K562 (cell line): Measurements from ENCODE around the gene GPER1. TPM values are rescaled to one million over a fixed set of nuclear protein-coding genes. Genes with fewer than 3 reads are reported as not detected.

Experiments used
- BCOR ChIP-seq: fragments of 450-650 bp; IDR thresholded peaks from 2 replicates; pipeline ENCODE4 v1.6.1; 2016
- GTF2A2 ChIP-seq: IDR thresholded peaks from 2 replicates; pipeline ENCODE4 v1.6.1; 2016; ENCODE audit warnings: mild to moderate bottlenecking, missing genetic modification characterization, missing compliant biosample characterization
- HDAC1 ChIP-seq, 2 experiments: fragments of 450-650 bp; IDR thresholded peaks; 2 replicates each; pipeline ENCODE4 v1.6.1; 2016 to 2017; ENCODE audit warnings: inconsistent platforms in 1 of 2, mild to moderate bottlenecking in 1 of 2, moderate library complexity in 1 of 2
- HMGN3 ChIP-seq: IDR thresholded peaks from 2 replicates; pipeline ENCODE4 v1.6.1; 2011; ENCODE audit warnings: borderline replicate concordance, low read depth, mild to moderate bottlenecking, mixed read lengths, low read length; ENCODE audit not compliant: insufficient read length; ENCODE audit errors: extremely low read depth
- MAZ ChIP-seq, 2 experiments: fragments of 450-650 bp in 1 of 2; sonication (generic) in 1 of 2; formaldehyde crosslinking; IDR thresholded peaks in 1 of 2; conservative IDR thresholded peaks in 1 of 2; 2 replicates each; pipeline versions ENCODE4 v1.4.0 to v1.5.0; 2020; ENCODE audit warnings: mild to moderate bottlenecking in 1 of 2, missing genetic modification reagents in 1 of 2
- PHB2 ChIP-seq: fragments of 450-650 bp; IDR thresholded peaks from 2 replicates; pipeline ENCODE4 v1.6.1; 2017; ENCODE audit warnings: low read depth
- RAD21 ChIP-seq, 2 experiments: fragments of 250-450 bp in 1 of 2; fragments of 450-650 bp in 1 of 2; sonication (Bioruptor Pico) in 1 of 2; formaldehyde crosslinking in 1 of 2; IDR thresholded peaks in 1 of 2; conservative IDR thresholded peaks in 1 of 2; 2 replicates each; pipeline versions ENCODE4 v1.4.0 to v1.8.0; 2020 to 2022; ENCODE audit warnings: mild to moderate bottlenecking in 2 of 2, moderate library complexity in 1 of 2
- SMARCE1 ChIP-seq: fragments of 450-650 bp; IDR thresholded peaks from 2 replicates; pipeline ENCODE4 v1.7.1; 2016; ENCODE audit warnings: mild to moderate bottlenecking
- SP2 ChIP-seq: IDR thresholded peaks from 2 replicates; pipeline ENCODE4 v1.6.1; 2011; ENCODE audit warnings: mild to moderate bottlenecking, low read depth, low read length, moderate library complexity; ENCODE audit not compliant: poor library complexity, severe bottlenecking; ENCODE audit errors: extremely low read depth
- SRF ChIP-seq, 2 experiments: fragments of 250-450, 450-650 bp in 1 of 2; sonication (Bioruptor Pico) in 1 of 2; sonication (generic) in 1 of 2; formaldehyde crosslinking; IDR thresholded peaks; 2 replicates each; pipeline versions ENCODE4 v1.5.0 to v1.5.1; 2020 to 2022; ENCODE audit warnings: mild to moderate bottlenecking in 1 of 2, missing genetic modification reagents in 1 of 2
- ZNF3 ChIP-seq: fragments of 250-450 bp; sonication (Bioruptor Pico); IDR thresholded peaks from 2 replicates; pipeline ENCODE4 v1.5.0; 2021; ENCODE audit warnings: mild to moderate bottlenecking, moderate library complexity
- ZNF584 ChIP-seq: fragments of 200-800 bp; sonication (Bioruptor generic); IDR thresholded peaks from 2 replicates; pipeline ENCODE4 v1.6.1; 2016; ENCODE audit warnings: low read depth, mild to moderate bottlenecking, missing genetic modification characterization, missing compliant biosample characterization
- polyA plus RNA-seq, 8 experiments: library from polyadenylated mRNA; depleted of rRNA in 4 of 8; stranded (reverse) in 5 of 8; unstranded in 3 of 8; fragments of >200 nt; fragmentation: Nextera tagmentation in 2 of 8; fragmentation: Illumina TruSeq in 1 of 8; extraction: Ambion mirVana in 2 of 8; extraction: Trizol in 1 of 8; gene quantifications; 2 replicates each; pipeline versions ENCODE4 v1.2.1 to v1.2.3, GENCODE V29; 2011 to 2014; ENCODE audit warnings: inconsistent platforms in 1 of 8, missing spikeins in 1 of 8
- total RNA-seq, 7 experiments: library from RNA; depleted of rRNA in 6 of 7; stranded (reverse); fragments of >200 nt in 6 of 7; fragmentation: Illumina TruSeq in 2 of 7; extraction: Trizol in 2 of 7; gene quantifications; 2 replicates each; pipeline versions ENCODE4 v1.2.1 to v1.2.3, GENCODE V29; 2011 to 2021; ENCODE audit warnings: low replicate concordance in 1 of 7
- TF ChIP-seq, protein P1 (sequence below): fragments of 250-450 bp; sonication (Bioruptor Pico); IDR thresholded peaks from 2 replicates; pipeline ENCODE4 v1.8.0; 2022; ENCODE audit warnings: inconsistent platforms
- TF ChIP-seq, protein P2 (sequence below): sonication (generic); formaldehyde crosslinking; IDR thresholded peaks from 2 replicates; pipeline ENCODE4 v1.9.0; 2022; ENCODE audit warnings: mild to moderate bottlenecking, missing genetic modification reagents
- TF ChIP-seq, protein P3 (sequence below), 2 experiments: fragments of 450-650 bp; IDR thresholded peaks; 2 replicates each; pipeline ENCODE4 v1.6.1; 2016; ENCODE audit warnings: mild to moderate bottlenecking in 2 of 2, borderline replicate concordance in 1 of 2, low read depth in 1 of 2, moderate library complexity in 1 of 2

GPER1 gene
- total and polyA plus RNA-seq, 9 of the 15 experiments (the other 6 are each of a cell fraction or from before 2014, with no cell fraction given), result 0.04 to 0.09 (median 0.08) TPM; not detected in 6

DNA sequence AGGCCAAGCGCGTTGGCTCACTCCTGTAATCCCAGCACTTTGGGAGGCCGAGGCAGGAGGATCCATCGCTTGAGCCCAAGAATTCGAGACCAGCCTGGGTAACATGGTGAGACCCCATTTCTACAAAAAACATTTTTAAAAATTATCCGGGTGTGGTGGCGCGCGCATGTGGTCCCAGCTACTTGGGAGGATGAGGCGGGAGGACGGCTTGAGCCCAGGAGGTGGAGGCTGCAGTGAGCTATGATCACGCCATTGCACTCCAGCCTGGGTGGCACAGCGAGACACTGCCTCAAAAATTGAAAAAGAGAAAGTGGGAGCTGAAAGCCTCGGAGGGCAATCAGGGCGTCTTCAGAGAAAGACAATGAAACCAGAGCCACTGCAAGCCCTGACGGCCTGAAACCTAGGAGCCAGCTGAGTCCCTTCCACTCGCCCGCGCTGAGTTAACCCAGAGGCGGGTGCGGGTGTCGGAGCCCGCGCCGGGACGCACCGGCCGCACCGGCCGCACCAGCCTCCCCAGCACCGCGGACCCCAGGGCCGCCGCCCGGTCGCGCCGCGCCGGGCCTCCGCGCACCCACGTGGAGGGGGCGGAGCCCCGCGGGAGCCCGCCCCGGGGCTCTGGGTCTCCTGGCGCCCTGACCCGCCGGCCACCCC lies 49.7 kb downstream of the GPER1 start (continued):
- TF ChIP-seq, protein P1, sequence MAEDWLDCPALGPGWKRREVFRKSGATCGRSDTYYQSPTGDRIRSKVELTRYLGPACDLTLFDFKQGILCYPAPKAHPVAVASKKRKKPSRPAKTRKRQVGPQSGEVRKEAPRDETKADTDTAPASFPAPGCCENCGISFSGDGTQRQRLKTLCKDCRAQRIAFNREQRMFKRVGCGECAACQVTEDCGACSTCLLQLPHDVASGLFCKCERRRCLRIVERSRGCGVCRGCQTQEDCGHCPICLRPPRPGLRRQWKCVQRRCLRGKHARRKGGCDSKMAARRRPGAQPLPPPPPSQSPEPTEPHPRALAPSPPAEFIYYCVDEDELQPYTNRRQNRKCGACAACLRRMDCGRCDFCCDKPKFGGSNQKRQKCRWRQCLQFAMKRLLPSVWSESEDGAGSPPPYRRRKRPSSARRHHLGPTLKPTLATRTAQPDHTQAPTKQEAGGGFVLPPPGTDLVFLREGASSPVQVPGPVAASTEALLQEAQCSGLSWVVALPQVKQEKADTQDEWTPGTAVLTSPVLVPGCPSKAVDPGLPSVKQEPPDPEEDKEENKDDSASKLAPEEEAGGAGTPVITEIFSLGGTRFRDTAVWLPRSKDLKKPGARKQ (CRISPR knock-in tag), result no peak
- TF ChIP-seq ZNF584 (CRISPR knock-in tag) (no peak), HMGN3 (peak; percentile 5), RAD21 (CRISPR knock-in tag; conservative IDR thresholded peaks at IDR 0.05 in 1 of 2, IDR thresholded peaks at IDR 0.05 in 1 of 2) (no peak), PHB2 (no peak), GTF2A2 (no peak), SRF (CRISPR knock-in tag; IDR thresholded peaks at IDR 0.05) (no peak), SP2 (no peak), MAZ (CRISPR knock-in tag; conservative IDR thresholded peaks at IDR 0.05 in 1 of 2, IDR thresholded peaks at IDR 0.05 in 1 of 2) (no peak), SMARCE1 (no peak), BCOR (peak; percentile 39; the same call in 1 of the 2 replicates), ZNF3 (CRISPR knock-in tag) (no peak), HDAC1 (IDR thresholded peaks at IDR 0.05) (peak in 1 of 2 experiments; percentile 39; a peak in 1 of 4 replicates)
- TF ChIP-seq, protein P2, sequence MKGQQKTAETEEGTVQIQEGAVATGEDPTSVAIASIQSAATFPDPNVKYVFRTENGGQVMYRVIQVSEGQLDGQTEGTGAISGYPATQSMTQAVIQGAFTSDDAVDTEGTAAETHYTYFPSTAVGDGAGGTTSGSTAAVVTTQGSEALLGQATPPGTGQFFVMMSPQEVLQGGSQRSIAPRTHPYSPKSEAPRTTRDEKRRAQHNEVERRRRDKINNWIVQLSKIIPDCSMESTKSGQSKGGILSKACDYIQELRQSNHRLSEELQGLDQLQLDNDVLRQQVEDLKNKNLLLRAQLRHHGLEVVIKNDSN, result no peak
- TF ChIP-seq, protein P3, sequence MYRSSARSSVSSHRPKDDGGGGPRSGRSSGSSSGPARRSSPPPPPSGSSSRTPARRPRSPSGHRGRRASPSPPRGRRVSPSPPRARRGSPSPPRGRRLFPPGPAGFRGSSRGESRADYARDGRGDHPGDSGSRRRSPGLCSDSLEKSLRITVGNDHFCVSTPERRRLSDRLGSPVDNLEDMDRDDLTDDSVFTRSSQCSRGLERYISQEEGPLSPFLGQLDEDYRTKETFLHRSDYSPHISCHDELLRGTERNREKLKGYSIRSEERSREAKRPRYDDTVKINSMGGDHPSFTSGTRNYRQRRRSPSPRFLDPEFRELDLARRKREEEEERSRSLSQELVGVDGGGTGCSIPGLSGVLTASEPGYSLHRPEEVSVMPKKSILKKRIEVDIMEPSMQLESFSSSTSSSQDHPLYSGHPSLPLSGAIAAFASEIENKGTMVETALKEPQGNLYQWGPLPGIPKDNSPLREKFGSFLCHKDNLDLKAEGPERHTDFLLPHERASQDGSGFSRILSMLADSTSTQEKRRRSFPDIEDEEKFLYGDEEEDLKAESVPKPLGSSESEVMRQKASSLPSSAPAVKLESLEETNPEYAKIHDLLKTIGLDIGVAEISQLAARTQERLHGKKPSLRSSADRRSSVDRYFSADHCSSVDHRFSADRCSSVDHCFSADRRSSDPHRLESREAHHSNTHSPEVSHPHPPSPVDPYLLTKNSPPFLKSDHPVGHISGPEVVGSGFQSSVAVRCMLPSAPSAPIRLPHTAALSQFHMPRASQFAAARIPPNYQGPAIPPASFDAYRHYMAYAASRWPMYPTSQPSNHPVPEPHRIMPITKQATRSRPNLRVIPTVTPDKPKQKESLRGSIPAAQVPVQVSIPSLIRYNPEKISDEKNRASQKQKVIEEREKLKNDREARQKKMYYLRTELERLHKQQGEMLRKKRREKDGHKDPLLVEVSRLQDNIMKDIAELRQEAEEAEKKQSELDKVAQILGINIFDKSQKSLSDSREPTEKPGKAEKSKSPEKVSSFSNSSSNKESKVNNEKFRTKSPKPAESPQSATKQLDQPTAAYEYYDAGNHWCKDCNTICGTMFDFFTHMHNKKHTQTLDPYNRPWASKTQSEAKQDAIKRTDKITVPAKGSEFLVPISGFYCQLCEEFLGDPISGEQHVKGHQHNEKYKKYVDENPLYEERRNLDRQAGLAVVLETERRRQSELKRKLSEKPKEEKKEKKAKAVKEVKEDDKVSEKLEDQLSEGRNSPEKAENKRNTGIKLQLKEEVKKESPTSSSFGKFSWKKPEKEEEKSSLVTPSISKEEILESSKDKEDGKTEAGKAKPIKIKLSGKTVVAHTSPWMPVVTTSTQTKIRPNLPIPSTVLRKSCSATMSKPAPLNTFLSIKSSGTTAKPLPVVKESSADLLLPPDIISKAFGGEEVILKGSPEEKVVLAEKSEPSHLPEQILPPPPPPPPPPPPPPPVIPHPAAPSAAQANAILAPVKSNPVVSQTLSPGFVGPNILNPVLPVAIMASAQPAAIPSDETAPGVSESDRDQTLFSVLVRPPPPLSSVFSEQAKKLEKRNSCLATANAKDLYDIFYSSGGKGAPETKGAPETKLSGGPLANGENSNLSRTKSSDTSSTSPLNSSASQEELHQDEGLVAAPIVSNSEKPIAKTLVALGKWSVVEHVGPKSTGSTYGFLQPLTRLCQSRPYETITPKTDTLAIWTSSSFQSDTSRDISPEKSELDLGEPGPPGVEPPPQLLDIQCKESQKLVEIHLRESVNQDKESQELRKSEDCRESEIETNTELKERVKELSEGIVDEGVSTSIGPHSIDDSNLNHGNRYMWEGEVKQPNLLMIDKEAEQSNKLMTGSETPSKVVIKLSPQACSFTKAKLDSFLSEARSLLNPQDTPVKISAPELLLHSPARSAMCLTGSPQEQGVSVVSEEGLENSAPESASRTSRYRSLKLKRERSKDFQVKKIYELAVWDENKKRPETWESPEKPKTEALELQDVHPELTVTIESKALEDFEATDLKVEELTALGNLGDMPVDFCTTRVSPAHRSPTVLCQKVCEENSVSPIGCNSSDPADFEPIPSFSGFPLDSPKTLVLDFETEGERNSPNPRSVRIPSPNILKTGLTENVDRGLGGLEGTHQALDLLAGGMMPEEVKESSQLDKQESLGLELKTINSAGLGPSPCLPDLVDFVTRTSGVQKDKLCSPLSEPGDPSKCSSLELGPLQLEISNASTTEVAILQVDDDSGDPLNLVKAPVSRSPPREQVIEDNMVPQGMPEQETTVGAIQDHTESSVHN (IDR thresholded peaks at IDR 0.05; ENCODE audit: borderline replicate concordance in 1 of 2, low read depth in 1 of 2), result no peak
